Activated gamma-delta T cell (primary cell): ENCODE results near the gene TIPRL.
A peak's percentile ranks its signal among the peaks of the same experiment; 100 is the strongest.

Experiments
- DNase-seq: peaks from one replicate; lab custom pipeline; 2025; lab: John Stamatoyannopoulos, UW

The TIPRL gene

DNA sequence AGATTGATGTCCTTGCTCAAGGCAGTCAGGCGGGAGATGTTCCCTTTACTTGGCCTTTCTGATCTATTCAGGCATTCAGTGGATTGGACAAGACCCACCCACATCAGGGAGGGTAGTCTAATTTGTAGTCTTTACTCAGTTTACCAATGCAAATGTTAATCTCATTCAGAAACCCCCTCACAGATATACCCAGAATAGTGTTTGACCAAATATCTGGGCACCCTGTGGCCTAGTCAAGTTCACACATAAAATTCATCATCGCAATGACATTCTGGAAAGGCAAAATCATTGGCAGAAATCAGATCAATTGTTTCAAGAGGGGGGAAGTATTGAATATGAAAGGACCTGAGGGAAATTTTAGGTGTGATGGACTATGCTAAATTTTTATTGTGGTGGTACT, 34.6 kb downstream of the TIPRL start:
- no peak for DNase-seq

GRCh38 chr1:168216171-168216570, 37.4 kb downstream of the TIPRL start:
- no peak for DNase-seq

- DNase-seq: no peak
These were observed 38.9 kb downstream of the TIPRL start for GRCh38 chr1:168217664-168218063.

DNA sequence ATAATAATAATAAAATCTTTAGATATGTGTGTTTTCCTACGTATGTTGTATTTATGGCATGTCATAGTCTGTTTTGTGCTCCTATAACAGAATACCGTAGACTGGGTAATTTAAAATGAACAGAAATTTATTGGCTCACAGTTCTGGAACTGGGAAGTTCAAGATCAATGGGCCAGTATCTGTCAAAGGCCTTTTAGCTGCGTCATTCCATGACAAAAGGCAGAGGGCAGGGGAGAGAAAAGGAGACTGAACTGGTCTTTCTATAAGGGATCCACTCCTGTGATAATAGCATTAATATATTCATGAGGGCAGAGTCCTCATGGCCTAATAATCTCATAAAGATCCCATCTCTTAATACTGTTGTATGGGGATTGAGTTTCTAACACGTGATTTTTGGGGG, 39.9 kb downstream of the TIPRL start:
- DNase-seq: no peak

DNA sequence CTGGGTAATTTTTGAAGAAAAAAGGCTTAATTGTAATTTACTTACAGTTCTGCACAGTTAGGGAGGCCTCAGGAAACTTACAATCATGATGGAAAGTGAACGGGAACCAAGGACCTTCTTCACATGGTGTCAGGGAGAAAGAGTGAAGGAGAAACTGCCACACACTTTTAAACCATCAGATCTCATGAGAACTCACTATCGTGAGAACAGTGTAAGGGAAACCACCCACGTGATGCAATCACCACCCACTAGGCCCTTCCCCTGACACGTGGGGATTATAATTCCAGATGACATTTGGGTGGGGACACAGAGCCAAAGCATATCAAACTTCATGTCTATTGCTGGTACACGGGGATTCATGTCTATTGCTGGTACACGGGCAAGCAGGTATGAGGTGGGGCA, 41.7 kb downstream of the TIPRL start:
- DNase-seq: no peak

GRCh38 chr1:168221275-168221674, 42.5 kb downstream of the TIPRL start:
- no peak for DNase-seq

DNA sequence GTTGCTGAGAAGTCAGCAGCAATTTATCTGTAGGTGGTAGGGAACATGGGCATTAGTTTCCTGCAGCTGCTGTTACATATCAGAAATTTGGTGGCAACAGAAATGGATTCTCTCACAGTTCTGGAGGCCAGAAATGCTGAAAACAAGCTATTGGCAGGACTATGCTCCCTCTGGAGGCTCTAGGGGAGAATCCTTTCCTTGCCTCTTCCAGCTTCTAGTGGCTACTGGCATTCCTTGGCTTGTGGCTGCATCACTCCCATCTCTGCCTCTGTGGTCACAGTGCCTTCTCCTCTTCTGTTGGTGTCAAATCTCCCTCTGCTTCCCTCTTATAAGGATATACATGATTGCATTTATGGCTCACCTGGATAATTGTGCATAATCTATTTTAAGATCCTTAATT, 44.5 kb downstream of the TIPRL start:
- no peak for DNase-seq

- DNase-seq: no peak
These were observed 45.1 kb downstream of the TIPRL start for GRCh38 chr1:168223681-168224540.

DNA sequence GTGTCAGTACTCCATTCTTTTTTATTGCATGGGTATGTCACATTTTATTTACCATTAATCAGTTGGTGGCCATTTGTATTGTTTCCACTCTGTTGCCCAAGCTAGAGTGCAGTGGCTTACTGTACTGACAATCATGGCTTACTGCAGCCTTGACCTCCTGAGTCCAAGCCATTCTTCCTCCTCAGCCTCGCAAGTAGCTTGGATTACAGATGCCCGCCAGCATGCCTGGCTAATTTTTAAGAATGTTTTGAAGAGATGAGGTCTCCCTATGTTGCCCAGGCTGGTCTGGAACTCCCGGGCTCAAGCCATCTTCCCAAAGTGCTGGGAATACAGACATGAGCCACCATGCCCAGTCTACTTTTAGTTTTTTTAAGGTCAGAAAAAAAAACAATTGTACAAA, 46.2 kb downstream of the TIPRL start:
- DNase-seq: no peak

- peak; percentile 72 for DNase-seq
These were observed 46.9 kb downstream of the TIPRL start, which contains the start of gene SFT2D2 for GRCh38 chr1:168225476-168226190. TSS of gene SFT2D2 (plus strand) at chr1:168226004. CDS start at chr1:168226080, 76 bp downstream.

DNA sequence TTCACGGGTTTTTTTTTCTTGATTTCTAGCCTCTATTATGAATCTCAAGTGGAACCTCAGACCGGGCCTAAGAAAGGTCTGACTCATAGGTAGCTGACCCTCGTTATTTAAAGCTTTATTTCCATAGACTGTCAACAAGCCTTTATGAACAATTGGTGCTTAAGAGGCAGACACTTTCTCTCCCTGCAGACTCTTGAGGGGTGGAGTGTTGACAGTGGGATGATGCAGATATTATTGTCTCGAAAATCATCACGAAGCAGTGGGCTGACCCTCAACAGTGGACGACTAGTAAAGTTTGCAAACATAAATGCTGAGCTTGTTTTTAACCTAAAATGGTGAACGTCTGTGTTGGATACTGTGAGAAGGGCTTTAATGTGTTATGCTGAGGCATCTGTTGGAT, 48.9 kb downstream of the TIPRL start:
- no peak for DNase-seq

GRCh38 chr1:168229893-168230292, 51.1 kb downstream of the TIPRL start:
- DNase-seq: no peak

- no peak for DNase-seq
These were observed 51.9 kb downstream of the TIPRL start for GRCh38 chr1:168230709-168231108.

GRCh38 chr1:168234846-168235547, 56.2 kb downstream of the TIPRL start:
- no peak for DNase-seq

GRCh38 chr1:168235548-168235885, 56.8 kb downstream of the TIPRL start:
- DNase-seq: no peak

DNA sequence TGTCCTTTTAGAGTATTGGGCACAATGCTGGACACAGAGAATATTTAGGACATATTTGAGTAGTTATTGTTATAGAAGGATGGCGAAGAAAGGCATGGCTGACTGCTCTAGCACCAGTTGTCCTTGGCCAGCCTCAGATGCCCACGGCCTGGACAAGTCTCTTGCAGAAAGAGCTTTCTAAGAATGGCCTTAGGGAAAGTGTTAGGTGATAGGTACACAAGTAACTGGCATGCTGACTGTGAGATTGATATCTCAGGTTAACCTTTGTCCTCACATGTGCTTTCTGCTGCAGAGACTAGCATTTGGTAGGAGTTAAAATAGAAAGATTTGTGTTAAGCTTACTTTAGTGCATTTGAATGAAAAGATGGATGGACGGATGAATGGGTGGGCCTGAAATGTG, 57.2 kb downstream of the TIPRL start:
- DNase-seq: no peak

GRCh38 chr1:168236836-168237611, 58.3 kb downstream of the TIPRL start:
- no peak for DNase-seq

GRCh38 chr1:168243198-168243597, 64.4 kb downstream of the TIPRL start:
- DNase-seq: no peak

DNA sequence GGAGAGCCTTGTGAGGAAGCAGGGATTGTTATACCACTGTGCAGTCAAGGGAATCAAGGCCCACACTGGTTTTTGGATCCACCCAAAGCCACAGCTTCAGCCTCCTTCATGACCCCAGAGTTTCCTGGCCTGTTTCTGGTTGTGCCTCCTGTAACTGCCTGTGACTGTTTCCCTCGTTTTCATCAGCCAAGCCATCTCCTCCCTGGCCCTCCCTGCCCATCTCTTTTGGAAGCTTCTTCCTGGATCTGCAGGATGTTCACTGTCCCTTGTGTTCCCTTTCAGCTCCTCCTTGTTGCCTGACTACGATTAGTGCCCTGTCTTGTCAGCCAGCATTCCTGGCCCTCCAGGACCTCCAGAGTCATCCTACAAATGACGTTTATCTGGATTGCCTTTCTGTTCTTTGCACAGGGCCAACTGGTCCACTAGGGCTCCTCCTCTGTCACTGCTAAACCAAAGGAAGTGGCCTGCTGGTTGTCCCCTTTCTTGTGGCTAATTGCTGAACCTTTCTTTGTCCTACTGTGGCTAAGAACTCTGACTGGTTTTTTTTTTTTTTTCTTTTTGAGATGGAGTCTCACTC, 65.0 kb downstream of the TIPRL start:
- DNase-seq: no peak

- DNase-seq: no peak
These were observed 66.3 kb downstream of the TIPRL start for GRCh38 chr1:168245042-168245441.

DNA sequence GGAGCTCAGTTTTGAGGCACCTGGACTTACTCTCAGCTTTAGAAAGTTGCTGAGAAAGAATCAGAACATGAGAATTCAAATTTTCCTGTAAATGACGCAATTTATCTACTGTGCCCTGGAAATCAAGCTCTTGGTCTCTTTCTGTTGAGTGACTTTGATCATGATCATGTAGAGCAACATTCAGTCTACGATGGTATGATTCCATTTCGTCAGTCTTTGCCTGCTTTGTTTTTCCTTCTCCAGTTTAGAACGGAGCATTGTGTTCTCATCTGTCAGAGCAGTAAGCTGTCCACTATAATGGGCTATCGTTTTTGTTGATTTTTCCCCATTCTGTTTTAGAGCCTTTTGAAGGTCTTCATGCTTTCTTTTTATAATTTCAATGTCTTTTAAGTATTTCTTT, 67.7 kb downstream of the TIPRL start:
- no peak for DNase-seq
